ENCODE results near the gene CCSER2.

Gene CCSER2

DNA sequence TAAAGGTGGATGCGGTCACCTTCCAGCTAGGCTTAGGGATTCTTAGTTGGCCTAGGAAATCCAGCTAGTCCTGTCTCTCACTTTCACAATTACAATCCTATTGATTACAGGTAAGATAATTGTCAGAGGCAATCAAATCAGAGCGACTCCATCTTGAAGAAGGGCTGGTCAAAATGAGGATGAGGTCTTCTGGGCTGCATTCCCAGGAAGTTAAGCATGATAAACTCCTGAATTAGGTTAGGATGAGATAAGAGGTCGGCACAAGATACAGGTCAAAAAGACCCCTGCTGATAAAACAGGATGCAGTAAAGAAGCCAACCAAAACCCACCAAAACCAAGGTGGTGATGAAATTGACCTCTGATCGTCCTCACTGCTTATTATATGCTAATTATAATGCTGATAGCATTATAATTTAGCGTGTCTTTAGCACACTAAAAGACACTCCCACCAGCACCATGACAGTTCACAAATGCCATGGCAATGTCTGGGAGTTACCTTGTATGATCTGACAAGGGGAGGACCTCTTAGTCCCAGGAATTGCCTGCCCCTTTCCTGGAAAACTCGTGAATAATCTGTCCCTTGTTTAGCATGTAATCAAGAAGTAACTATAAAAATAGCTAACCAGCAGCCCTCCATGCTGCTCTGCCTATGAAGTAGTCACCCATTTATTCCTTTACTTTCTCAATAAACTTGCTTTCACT lies 237.6 kb downstream of the CCSER2 start:
- H3K9me3 ChIP-seq (ENCODE audit: control insufficient read depth, insufficient read depth, low read length): no peaks in the 10 kb centered on the region; the same call in 1 of the 2 replicates
- H3K36me3 ChIP-seq (ENCODE audit: insufficient read depth, low read length): no peaks in the 10 kb centered on the region
- no peak overlapping the region for H3K9ac ChIP-seq (ENCODE audit: low read depth, low read length)
- peaks cover 13% of the 10 kb centered on the region for H3K4me1 ChIP-seq (ENCODE audit: insufficient read depth, low read length)

DNA sequence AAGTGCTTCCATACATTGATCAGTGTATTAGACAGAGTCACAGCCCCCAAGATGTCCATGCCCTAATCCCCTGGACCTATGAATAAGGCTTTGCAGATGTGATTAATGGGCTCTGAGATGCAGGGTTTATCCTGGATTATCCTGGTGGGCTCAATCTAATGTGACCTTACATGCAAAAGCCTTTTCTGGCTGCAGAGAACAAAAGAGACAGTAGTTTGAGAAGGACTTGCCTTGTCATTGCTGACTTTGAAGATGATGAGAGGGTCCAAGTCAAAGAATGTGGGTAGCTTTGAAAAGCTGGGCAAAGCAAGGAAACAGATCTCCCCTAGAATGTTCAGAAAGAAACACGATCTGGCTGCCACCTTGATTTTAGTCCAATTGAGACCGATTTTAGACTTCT lies 238.7 kb downstream of the CCSER2 start:
- Histone ChIP-seq H3K9me3 (ENCODE audit: control insufficient read depth, insufficient read depth, low read length) (no peaks in the 10 kb centered on the region; the same call in 1 of the 2 replicates), H3K4me1 (ENCODE audit: insufficient read depth, low read length) (peaks cover 13% of the 10 kb centered on the region), H3K9ac (ENCODE audit: low read depth, low read length) (no peak overlapping the region), H3K36me3 (ENCODE audit: insufficient read depth, low read length) (no peaks in the 10 kb centered on the region)
